PC-9 (cell line): Measurements from ENCODE around the gene SPESP1. TPM values are rescaled to one million over a fixed set of nuclear protein-coding genes. Genes with fewer than 3 reads are reported as not detected.

Source experiments
- BruUV-seq: library from RNA; stranded (reverse); fragments of 400-500 nt; replicated peaks from 2 replicates; lab custom pipeline; 2021; lab: Mats Ljungman, UMichigan
- CTCF ChIA-PET: fragments of 300-600 bp; sonication (Branson Sonifier 250); formaldehyde crosslinking; loops from one replicate; lab custom pipeline; 2022; ENCODE audit warnings: antibody characterized with exemption; lab: Charles Lee
- POLR2A ChIA-PET: fragments of 300-600 bp; sonication (Branson Sonifier 250); formaldehyde crosslinking; loops from one replicate; lab custom pipeline; 2022; ENCODE audit warnings: antibody characterized with exemption; ENCODE audit not compliant: unreplicated experiment; lab: Charles Lee
- DNase-seq, 2 experiments: peaks; one replicate each; pipeline versions ENCODE4 v3.0.0 to v3.0.0-alpha.2; 2015 to 2022; ENCODE audit warnings: mixed read lengths in 1 of 2
- H2AFZ ChIP-seq: fragments of 200-600 bp; sonication (generic); 2 replicates; pipeline ENCODE4 v1.8.1; 2017; ENCODE audit warnings: antibody characterized with exemption
- H3F3A ChIP-seq: fragments of 200-600 bp; sonication (generic); 2 replicates; pipeline ENCODE4 v1.8.1; 2017; ENCODE audit warnings: antibody characterized with exemption, mild to moderate bottlenecking, low read depth; ENCODE audit not compliant: insufficient read depth
- H3K27ac ChIP-seq: fragments of 200-600 bp; sonication (generic); 2 replicates; pipeline ENCODE4 v1.6.1; 2016; ENCODE audit warnings: mixed run types
- H3K27me3 ChIP-seq: fragments of 200-600 bp; sonication (generic); 2 replicates; pipeline ENCODE4 v1.6.1; 2016; ENCODE audit warnings: low read depth, mixed run types; ENCODE audit not compliant: insufficient read depth
- H3K36me3 ChIP-seq: fragments of 200-600 bp; sonication (generic); 2 replicates; pipeline ENCODE4 v1.6.1; 2016; ENCODE audit warnings: low read depth, mixed run types
- H3K4me1 ChIP-seq: fragments of 200-600 bp; sonication (generic); replicated peaks from 2 replicates; pipeline ENCODE4 v1.6.1; 2016; ENCODE audit warnings: mixed run types; ENCODE audit not compliant: insufficient read depth
- H3K4me2 ChIP-seq: fragments of 200-600 bp; sonication (generic); 2 replicates; pipeline ENCODE4 v1.6.1; 2017; ENCODE audit warnings: mixed run types
- H3K4me3 ChIP-seq: fragments of 200-600 bp; sonication (generic); 2 replicates; pipeline ENCODE4 v1.6.1; 2016; ENCODE audit warnings: mixed run types
- H3K79me2 ChIP-seq: fragments of 200-600 bp; sonication (generic); 2 replicates; pipeline ENCODE4 v1.6.1; 2017; ENCODE audit warnings: low read depth, mixed run types
- H3K9me2 ChIP-seq: fragments of 200-600 bp; sonication (generic); 2 replicates; pipeline ENCODE4 v1.8.1; 2017; ENCODE audit warnings: mild to moderate bottlenecking; ENCODE audit not compliant: insufficient read depth
- H3K9me3 ChIP-seq: fragments of 200-600 bp; sonication (generic); 2 replicates; pipeline ENCODE4 v1.8.1; 2016; ENCODE audit warnings: low read depth; ENCODE audit not compliant: insufficient read depth
- H4K20me1 ChIP-seq: fragments of 200-600 bp; sonication (generic); 2 replicates; pipeline ENCODE4 v1.8.1; 2017; ENCODE audit not compliant: insufficient read depth
- EZH2 ChIP-seq: fragments of 200-600 bp; sonication (generic); IDR thresholded peaks from 2 replicates; pipeline ENCODE4 v1.8.0; 2017; ENCODE audit warnings: antibody characterized with exemption, low read depth
- intact Hi-C: fragments of 100-400 bp; cut with micrococcal nuclease; formaldehyde crosslinking; loops from one replicate; pipeline ENCODE4 v1.10.0; 2022; ENCODE audit not compliant: unreplicated experiment
- total RNA-seq: library from RNA; stranded (reverse); gene quantifications from 2 replicates; pipeline ENCODE4 v1.2.3, GENCODE V29; 2021
- TF ChIP-seq, protein P1 (sequence below): fragments of 200-600 bp; sonication (generic); conservative IDR thresholded peaks from 2 replicates; pipeline ENCODE4 v1.6.1; 2017; ENCODE audit warnings: mixed run types, antibody characterized with exemption, mild to moderate bottlenecking, moderate library complexity

SPESP1 gene
- total RNA-seq, 1 experiment from 2014 or later = not detected

- no peaks in the 10 kb centered on the region for H3K36me3 ChIP-seq
- peaks cover 4% of the 10 kb centered on the region; the same call in 1 of the 2 replicates for H3K9me3 ChIP-seq
- no peak overlapping the region for H3K27ac ChIP-seq
- H3K9me2 ChIP-seq = no peaks in the 10 kb centered on the region
- no peaks in the 10 kb centered on the region for H3F3A ChIP-seq
- H3K79me2 ChIP-seq = no peaks in the 10 kb centered on the region
- no peak overlapping the region for H3K4me3 ChIP-seq
- H2AFZ ChIP-seq = no peak overlapping the region
- H3K4me2 ChIP-seq = no peak overlapping the region
- no peaks in the 10 kb centered on the region for H3K4me1 ChIP-seq
- BruUV-seq = no TSS peak
- TF ChIP-seq, protein P1, sequence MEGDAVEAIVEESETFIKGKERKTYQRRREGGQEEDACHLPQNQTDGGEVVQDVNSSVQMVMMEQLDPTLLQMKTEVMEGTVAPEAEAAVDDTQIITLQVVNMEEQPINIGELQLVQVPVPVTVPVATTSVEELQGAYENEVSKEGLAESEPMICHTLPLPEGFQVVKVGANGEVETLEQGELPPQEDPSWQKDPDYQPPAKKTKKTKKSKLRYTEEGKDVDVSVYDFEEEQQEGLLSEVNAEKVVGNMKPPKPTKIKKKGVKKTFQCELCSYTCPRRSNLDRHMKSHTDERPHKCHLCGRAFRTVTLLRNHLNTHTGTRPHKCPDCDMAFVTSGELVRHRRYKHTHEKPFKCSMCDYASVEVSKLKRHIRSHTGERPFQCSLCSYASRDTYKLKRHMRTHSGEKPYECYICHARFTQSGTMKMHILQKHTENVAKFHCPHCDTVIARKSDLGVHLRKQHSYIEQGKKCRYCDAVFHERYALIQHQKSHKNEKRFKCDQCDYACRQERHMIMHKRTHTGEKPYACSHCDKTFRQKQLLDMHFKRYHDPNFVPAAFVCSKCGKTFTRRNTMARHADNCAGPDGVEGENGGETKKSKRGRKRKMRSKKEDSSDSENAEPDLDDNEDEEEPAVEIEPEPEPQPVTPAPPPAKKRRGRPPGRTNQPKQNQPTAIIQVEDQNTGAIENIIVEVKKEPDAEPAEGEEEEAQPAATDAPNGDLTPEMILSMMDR = no peak
- TF ChIP-seq EZH2 = no peak
- H3K27me3 ChIP-seq = no peaks in the 10 kb centered on the region
- no peaks in the 10 kb centered on the region for H4K20me1 ChIP-seq
- CTCF ChIA-PET = no interaction called here
- intact Hi-C loops = no loop called here
- no peak for DNase-seq
- POLR2A ChIA-PET = no interaction called here
These were observed 36.7 kb downstream of the SPESP1 start for GRCh38 chr15:68966996-68967395.

GRCh38 chr15:68967948-68968347 is 37.6 kb downstream of the SPESP1 start:
- Histone ChIP-seq H3K9me2 (no peaks in the 10 kb centered on the region), H3K79me2 (no peaks in the 10 kb centered on the region), H4K20me1 (no peaks in the 10 kb centered on the region), H3K27me3 (no peaks in the 10 kb centered on the region), H3K4me3 (no peak overlapping the region), H2AFZ (no peak overlapping the region), H3F3A (no peaks in the 10 kb centered on the region), H3K27ac (no peak overlapping the region), H3K4me2 (no peak overlapping the region), H3K4me1 (no peaks in the 10 kb centered on the region), H3K9me3 (peaks cover 4% of the 10 kb centered on the region; the same call in 1 of the 2 replicates), H3K36me3 (no peaks in the 10 kb centered on the region)
- no peak for DNase-seq
- TF ChIP-seq, protein P1 = no peak
- TF ChIP-seq EZH2 = no peak
- ChIA-PET POLR2A (interaction anchor here (0.7 kb wide), 1 partner anchor 59 kb away, joined by 5 read pairs; no protein-coding TSS in a partner anchor), CTCF (no interaction called here)
- intact Hi-C loops = no loop called here
- BruUV-seq = no TSS peak

DNA sequence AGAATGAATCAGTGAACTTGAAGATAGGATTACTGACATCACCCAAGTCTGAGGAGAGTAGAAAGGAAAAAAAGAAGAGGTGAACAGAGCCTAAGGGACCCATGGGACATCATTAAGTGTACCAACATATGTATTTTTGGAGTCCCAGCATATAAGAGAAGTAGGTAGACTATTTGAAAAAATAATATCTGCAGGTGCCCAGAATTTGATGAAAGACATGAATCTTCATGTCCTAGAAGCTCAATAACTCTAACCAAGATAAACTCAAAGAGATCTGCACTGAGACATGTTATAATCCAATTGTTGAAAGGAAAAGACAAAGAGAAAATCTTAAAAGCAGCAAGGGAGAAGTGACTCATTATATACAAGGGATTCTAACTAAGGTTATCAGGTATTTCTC is 39.0 kb downstream of the SPESP1 start:
- H3K36me3 ChIP-seq = no peaks in the 10 kb centered on the region
- intact Hi-C loops = no loop called here
- H3F3A ChIP-seq = no peaks in the 10 kb centered on the region
- H3K4me3 ChIP-seq = no peak overlapping the region
- no peak for DNase-seq
- H3K27ac ChIP-seq = no peak overlapping the region
- no peaks in the 10 kb centered on the region for H3K4me1 ChIP-seq
- POLR2A ChIA-PET = no interaction called here
- peaks cover 4% of the 10 kb centered on the region; the same call in 1 of the 2 replicates for H3K9me3 ChIP-seq
- no peak overlapping the region for H2AFZ ChIP-seq
- no TSS peak for BruUV-seq
- H4K20me1 ChIP-seq = no peaks in the 10 kb centered on the region
- H3K4me2 ChIP-seq = no peak overlapping the region
- CTCF ChIA-PET = no interaction called here
- H3K27me3 ChIP-seq = no peaks in the 10 kb centered on the region
- no peaks in the 10 kb centered on the region for H3K9me2 ChIP-seq
- TF ChIP-seq, protein P1 = no peak
- TF ChIP-seq EZH2 = no peak
- no peaks in the 10 kb centered on the region for H3K79me2 ChIP-seq
